KMS-11 (cell line): ENCODE data around the gene CLCNKA.

ENCODE experiments used
- H2AFZ ChIP-seq: fragments of 200-600 bp; sonication (generic); 2 replicates; pipeline ENCODE4 v1.6.1; 2016; ENCODE audit warnings: antibody characterized with exemption, mixed run types, low read depth
- H3K27ac ChIP-seq: fragments of 200-600 bp; sonication (generic); 2 replicates; pipeline ENCODE4 v1.6.1; 2016; ENCODE audit warnings: mild to moderate bottlenecking, mixed run types
- H3K27me3 ChIP-seq: fragments of 200-600 bp; sonication (generic); 2 replicates; pipeline ENCODE4 v1.6.1; 2017; ENCODE audit warnings: mild to moderate bottlenecking, low read depth, mixed run types, moderate library complexity; ENCODE audit not compliant: insufficient read depth
- H3K36me3 ChIP-seq: fragments of 200-600 bp; sonication (generic); 2 replicates; pipeline ENCODE4 v1.6.1; 2017; ENCODE audit warnings: mild to moderate bottlenecking, mixed run types; ENCODE audit not compliant: insufficient read depth
- H3K4me1 ChIP-seq: fragments of 200-600 bp; sonication (generic); 2 replicates; pipeline ENCODE4 v1.6.1; 2016; ENCODE audit warnings: mild to moderate bottlenecking, low read depth, mixed run types; ENCODE audit not compliant: poor library complexity, severe bottlenecking
- H3K4me2 ChIP-seq: fragments of 200-600 bp; sonication (generic); 2 replicates; pipeline ENCODE4 v1.7.0; 2016; ENCODE audit warnings: mild to moderate bottlenecking, mixed run types
- H3K4me3 ChIP-seq: fragments of 200-600 bp; sonication (generic); IDR thresholded peaks from 2 replicates; pipeline ENCODE4 v1.6.1; 2017; ENCODE audit warnings: low read depth, low read length, mixed read lengths; ENCODE audit not compliant: insufficient read depth
- H3K79me2 ChIP-seq: fragments of 200-600 bp; sonication (generic); 2 replicates; pipeline ENCODE4 v1.6.1; 2016; ENCODE audit warnings: low read depth, mixed run types; ENCODE audit not compliant: insufficient read depth
- H3K9ac ChIP-seq: fragments of 200-600 bp; sonication (generic); 2 replicates; pipeline ENCODE4 v1.6.1; 2016; ENCODE audit warnings: mild to moderate bottlenecking, mixed run types
- H4K20me1 ChIP-seq: fragments of 200-600 bp; sonication (generic); 2 replicates; pipeline ENCODE4 v1.6.1; 2016; ENCODE audit warnings: mild to moderate bottlenecking, mixed run types; ENCODE audit not compliant: insufficient read depth
- TF ChIP-seq, protein P1 (sequence below): fragments of 200-600 bp; sonication (generic); conservative IDR thresholded peaks from 2 replicates; pipeline ENCODE4 v1.6.1; 2017; ENCODE audit warnings: low read depth, mild to moderate bottlenecking, antibody characterized with exemption, low read length, moderate library complexity, mixed read lengths

CLCNKA gene

DNA sequence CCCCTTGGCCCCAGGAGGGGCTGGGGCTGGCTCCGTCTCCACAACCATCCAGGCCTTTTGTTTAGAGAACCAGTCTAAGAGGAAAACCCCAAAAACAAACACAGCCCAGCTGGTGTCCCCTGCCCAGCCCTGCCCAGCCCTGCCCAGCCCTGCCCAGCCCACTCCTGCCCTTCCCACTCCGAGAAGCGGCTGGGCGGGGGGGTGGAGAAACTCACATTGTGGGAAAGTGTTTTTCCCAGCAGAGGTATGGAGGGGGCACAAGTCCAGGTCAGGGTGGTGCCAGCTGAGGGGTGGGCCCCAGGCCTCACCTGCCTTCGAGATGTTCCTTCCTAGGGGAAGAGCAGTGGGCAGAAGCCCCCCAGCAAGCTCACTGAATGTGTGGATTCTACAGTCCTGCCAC, 61.6 kb downstream of the CLCNKA start:
- no peak overlapping the region for H3K9ac ChIP-seq
- H4K20me1 ChIP-seq, result no peaks in the 10 kb centered on the region
- H3K79me2 ChIP-seq, result no peaks in the 10 kb centered on the region
- no peak overlapping the region for H3K4me3 ChIP-seq
- H2AFZ ChIP-seq, result no peak overlapping the region
- no peak overlapping the region for H3K27ac ChIP-seq
- H3K4me2 ChIP-seq, result no peak overlapping the region
- TF ChIP-seq, protein P1, sequence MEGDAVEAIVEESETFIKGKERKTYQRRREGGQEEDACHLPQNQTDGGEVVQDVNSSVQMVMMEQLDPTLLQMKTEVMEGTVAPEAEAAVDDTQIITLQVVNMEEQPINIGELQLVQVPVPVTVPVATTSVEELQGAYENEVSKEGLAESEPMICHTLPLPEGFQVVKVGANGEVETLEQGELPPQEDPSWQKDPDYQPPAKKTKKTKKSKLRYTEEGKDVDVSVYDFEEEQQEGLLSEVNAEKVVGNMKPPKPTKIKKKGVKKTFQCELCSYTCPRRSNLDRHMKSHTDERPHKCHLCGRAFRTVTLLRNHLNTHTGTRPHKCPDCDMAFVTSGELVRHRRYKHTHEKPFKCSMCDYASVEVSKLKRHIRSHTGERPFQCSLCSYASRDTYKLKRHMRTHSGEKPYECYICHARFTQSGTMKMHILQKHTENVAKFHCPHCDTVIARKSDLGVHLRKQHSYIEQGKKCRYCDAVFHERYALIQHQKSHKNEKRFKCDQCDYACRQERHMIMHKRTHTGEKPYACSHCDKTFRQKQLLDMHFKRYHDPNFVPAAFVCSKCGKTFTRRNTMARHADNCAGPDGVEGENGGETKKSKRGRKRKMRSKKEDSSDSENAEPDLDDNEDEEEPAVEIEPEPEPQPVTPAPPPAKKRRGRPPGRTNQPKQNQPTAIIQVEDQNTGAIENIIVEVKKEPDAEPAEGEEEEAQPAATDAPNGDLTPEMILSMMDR, result no peak
- H3K36me3 ChIP-seq, result no peaks in the 10 kb centered on the region
- peaks cover 13% of the 10 kb centered on the region for H3K4me1 ChIP-seq
- no peaks in the 10 kb centered on the region for H3K27me3 ChIP-seq
